ENCODE measurements around the gene CLCN3.

- TF ChIP-seq CTCF (IDR thresholded peaks at IDR 0.05) (no peak), POLR2AphosphoS5 (IDR thresholded peaks at IDR 0.05) (no peak), POLR2A (IDR thresholded peaks at IDR 0.05) (no peak)
Measured at GRCh38 chr4:169730564-169730963, 110.2 kb downstream of the CLCN3 start.

Data from transverse colon (tissue), 4 donors.